Measurements from ENCODE around the gene DUSP1. TPM values are rescaled to one million over a fixed set of nuclear protein-coding genes. Genes with fewer than 3 reads are reported as not detected.

DUSP1 gene
- total RNA-seq, 4 donors from 2014 or later = 613 to 1,025 (median 690) TPM

GRCh38 chr5:172765766-172766286 is 5.2 kb downstream of the DUSP1 start:
- Histone ChIP-seq H3K4me1 (peaks cover 22 to 36% of the 10 kb centered on the region in 2 donors), H3K27me3 (no peaks in the 10 kb centered on the region), H3K36me3 (peaks cover 34 to 38% of the 10 kb centered on the region in 2 donors), H3K9me3 (no peaks in the 10 kb centered on the region), H3K4me3 (replicated peaks in 1 of 3) (no peak overlapping the region), H3K27ac (peak overlapping the region; percentile 99 to 100 (median 100))
- TF ChIP-seq POLR2A (IDR thresholded peaks at IDR 0.05) (no peak), CTCF (IDR thresholded peaks at IDR 0.05) (no peak)
- WGBS, 2 donors = 26% methylated on average over 4 of the region's 4 CpGs
- intact Hi-C loops (cut with DNase I) = no loop called here
- DNase-seq = peak; percentile 44 to 54

GRCh38 chr5:172764861-172765765 is 5.9 kb downstream of the DUSP1 start:
- WGBS, 2 donors = 9 to 11% methylated on average over 19 to 22 of the region's 24 CpGs
- DNase-seq = peak; percentile 98 to 99
- Histone ChIP-seq H3K27ac (peak overlapping the region; percentile 99 to 100 (median 100)), H3K4me3 (replicated peaks in 1 of 3) (no peak overlapping the region), H3K27me3 (no peaks in the 10 kb centered on the region), H3K9me3 (no peaks in the 10 kb centered on the region), H3K36me3 (peaks cover 30 to 31% of the 10 kb centered on the region in 2 donors), H3K4me1 (peaks cover 22 to 36% of the 10 kb centered on the region in 2 donors)
- intact Hi-C loops (cut with DNase I) = loop anchor here (5.0 kb wide), 1 partner anchor 38 kb away; no protein-coding TSS in a partner anchor
- TF ChIP-seq CTCF (IDR thresholded peaks at IDR 0.05) (peak in 3 of 6 experiments; percentile 10 to 33 (median 14)), POLR2A (IDR thresholded peaks at IDR 0.05) (peak in 1 of 2 donors; percentile 88)

- H3K27me3 ChIP-seq = no peaks in the 10 kb centered on the region
- DNase-seq = no peak
- intact Hi-C loops (cut with DNase I) = loop anchor here (5.0 kb wide), 1 partner anchor 36 kb away; no protein-coding TSS in a partner anchor
- no peak overlapping the region for H3K4me3 ChIP-seq (replicated peaks in 1 of 3)
- WGBS, 2 donors = 92 to 95% methylated on average over 11 to 18 of the region's 21 CpGs
- no peak for TF ChIP-seq POLR2A (IDR thresholded peaks at IDR 0.05)
- TF ChIP-seq CTCF (IDR thresholded peaks at IDR 0.05) = no peak
- peaks cover 22 to 33% of the 10 kb centered on the region in 2 donors for H3K4me1 ChIP-seq
- H3K27ac ChIP-seq = peak overlapping the region in 1 of 3 donors; percentile 100
- H3K36me3 ChIP-seq = peaks cover 10 to 11% of the 10 kb centered on the region in 2 donors
- H3K9me3 ChIP-seq = no peaks in the 10 kb centered on the region
Observed at GRCh38 chr5:172763120-172763464, 7.9 kb downstream of the DUSP1 start.

- H3K9me3 ChIP-seq = no peaks in the 10 kb centered on the region
- 94 to 97% methylated on average over 26 to 37 of the region's 37 CpGs for WGBS, 2 donors
- peaks cover 4 to 5% of the 10 kb centered on the region in 2 donors for H3K36me3 ChIP-seq
- peaks cover 22 to 27% of the 10 kb centered on the region in 2 donors for H3K4me1 ChIP-seq
- no peak for TF ChIP-seq POLR2A (IDR thresholded peaks at IDR 0.05)
- no peak for TF ChIP-seq CTCF (IDR thresholded peaks at IDR 0.05)
- no peak overlapping the region for H3K4me3 ChIP-seq (replicated peaks in 1 of 3)
- peak in 1 of 2 donors; percentile 22 for DNase-seq
- no peaks in the 10 kb centered on the region for H3K27me3 ChIP-seq
- no peak overlapping the region for H3K27ac ChIP-seq
- intact Hi-C loops (cut with DNase I) = loop anchor here (5.0 kb wide), 1 partner anchor 35 kb away; no protein-coding TSS in a partner anchor
Observed at GRCh38 chr5:172762214-172763119, 8.5 kb downstream of the DUSP1 start.

Measured in thyroid gland (tissue), 4 donors.